ENCODE data around the gene UBL4B. TPM values are rescaled to one million over a fixed set of nuclear protein-coding genes. Genes with fewer than 3 reads are reported as not detected.

Gene UBL4B
- total and polyA plus RNA-seq, 8 donors = not detected

GRCh38 chr1:110160538-110161100, 48.4 kb downstream of the UBL4B start:
- Histone ChIP-seq H3K4me3 (no peak overlapping the region), H3K36me3 (no peaks in the 10 kb centered on the region), H3K4me1 (no peaks in the 10 kb centered on the region), H3K27ac (no peak overlapping the region), H3K9me3 (peaks cover 0 to 9% (median 3%) of the 10 kb centered on the region in 4 donors), H3K27me3 (peaks cover 0 to 39% (median 0%) of the 10 kb centered on the region in 3 donors)
- WGBS, 5 donors = 56 to 65% (median 63%) methylated on average over 10 of the region's 10 CpGs
- no peak for TF ChIP-seq CTCF (IDR thresholded peaks at IDR 0.05)
- no peak for TF ChIP-seq POLR2A (IDR thresholded peaks at IDR 0.05)
- no peak for TF ChIP-seq EP300 (IDR thresholded peaks at IDR 0.05)
- no peak for TF ChIP-seq POLR2AphosphoS5 (IDR thresholded peaks at IDR 0.05)
- intact Hi-C loops (cut with DNase I; ENCODE audit: low total_unique reads) = no loop called here
- DNase-seq = no peak

GRCh38 chr1:110161165-110161564, 48.9 kb downstream of the UBL4B start:
- intact Hi-C loops (cut with DNase I; ENCODE audit: low total_unique reads) = no loop called here
- 77 to 89% (median 84%) methylated on average over 3 of the region's 3 CpGs for WGBS, 5 donors
- Histone ChIP-seq H3K27ac (no peak overlapping the region), H3K4me3 (no peak overlapping the region), H3K27me3 (peaks cover 0 to 33% (median 0%) of the 10 kb centered on the region in 3 donors), H3K9me3 (peaks cover 0 to 9% (median 3%) of the 10 kb centered on the region in 4 donors), H3K36me3 (no peaks in the 10 kb centered on the region), H3K4me1 (no peaks in the 10 kb centered on the region)
- no peak for DNase-seq
- no peak for TF ChIP-seq EP300 (IDR thresholded peaks at IDR 0.05)
- TF ChIP-seq POLR2AphosphoS5 (IDR thresholded peaks at IDR 0.05) = no peak
- TF ChIP-seq POLR2A (IDR thresholded peaks at IDR 0.05) = no peak
- TF ChIP-seq CTCF (IDR thresholded peaks at IDR 0.05) = no peak

GRCh38 chr1:110161849-110162248, 49.6 kb downstream of the UBL4B start:
- TF ChIP-seq CTCF (IDR thresholded peaks at IDR 0.05) (no peak), POLR2A (IDR thresholded peaks at IDR 0.05) (no peak), EP300 (IDR thresholded peaks at IDR 0.05) (no peak), POLR2AphosphoS5 (IDR thresholded peaks at IDR 0.05) (no peak)
- WGBS, 5 donors = 77 to 87% (median 81%) methylated on average over 10 to 11 of the region's 11 CpGs
- Histone ChIP-seq H3K27ac (no peak overlapping the region), H3K9me3 (peaks cover 0 to 9% (median 3%) of the 10 kb centered on the region in 4 donors), H3K4me1 (no peaks in the 10 kb centered on the region), H3K27me3 (peaks cover 0 to 28% (median 0%) of the 10 kb centered on the region in 3 donors), H3K4me3 (no peak overlapping the region), H3K36me3 (no peaks in the 10 kb centered on the region)
- intact Hi-C loops (cut with DNase I; ENCODE audit: low total_unique reads) = no loop called here
- no peak for DNase-seq

Other genes with a start within 250 kb of the UBL4B start
- gene CSF1, start 201.6 kb upstream of the UBL4B start, total RNA-seq = 10 to 100 TPM in 4 of 5 donors, 1 to 10 TPM in 1; 9.4 to 82.3 (median 47.1) TPM
- gene CSF1, start 201.6 kb upstream of the UBL4B start, polyA plus RNA-seq = 1 to 10 TPM; 6.6 to 9.8 (median 9.1) TPM
- 10 to 100 TPM; 31.0 to 76.3 (median 73.4) TPM for gene AHCYL1, start 127.7 kb upstream of the UBL4B start, total RNA-seq
- 10 to 100 TPM; 33.9 to 58.4 (median 40.8) TPM for gene AHCYL1, start 127.7 kb upstream of the UBL4B start, polyA plus RNA-seq
- gene STRIP1, start 77.8 kb upstream of the UBL4B start, total RNA-seq = 100 to 1,000 TPM in 1 of 5 donors, 10 to 100 TPM in 4; 36.9 to 262 (median 59.3) TPM
- 10 to 100 TPM in 1 of 3 donors, 1 to 10 TPM in 2; 6.7 to 10.6 (median 7.6) TPM for gene STRIP1, start 77.8 kb upstream of the UBL4B start, polyA plus RNA-seq
- gene ALX3, start 41.8 kb upstream of the UBL4B start, total RNA-seq = not detected
- under 1 TPM in 1 of 3 donors, not detected in 2; 0.08 TPM for gene ALX3, start 41.8 kb upstream of the UBL4B start, polyA plus RNA-seq
- gene SLC6A17, start 38.1 kb downstream of the UBL4B start, total RNA-seq = under 1 TPM in 3 of 5 donors, not detected in 2; 0.14 to 0.37 (median 0.29) TPM
- gene SLC6A17, start 38.1 kb downstream of the UBL4B start, polyA plus RNA-seq = under 1 TPM in 2 of 3 donors, not detected in 1; 0.08 to 0.12 TPM
- 10 to 100 TPM in 1 of 5 donors, 1 to 10 TPM in 4; 1.2 to 16.5 (median 6.5) TPM for gene KCNC4, start 97.9 kb downstream of the UBL4B start, total RNA-seq
- 1 to 10 TPM; 1.1 to 2.8 (median 2.5) TPM for gene KCNC4, start 97.9 kb downstream of the UBL4B start, polyA plus RNA-seq
- 10 to 100 TPM; 29.0 to 58.6 (median 40.3) TPM for gene RBM15, start 226.9 kb downstream of the UBL4B start, total RNA-seq
- gene RBM15, start 226.9 kb downstream of the UBL4B start, polyA plus RNA-seq = 1 to 10 TPM; 1.5 to 2.4 (median 2.1) TPM

All from stomach (tissue), 9 donors.